ENCODE results near the gene ASMTL.
A peak's percentile ranks its signal among the peaks of the same experiment; 100 is the strongest.
"Not testable (repeated sequence)": the region's sequence is repeated elsewhere in the genome, so short reads cannot be mapped to it uniquely, and the experiment has no call there.

ASMTL gene

DNA sequence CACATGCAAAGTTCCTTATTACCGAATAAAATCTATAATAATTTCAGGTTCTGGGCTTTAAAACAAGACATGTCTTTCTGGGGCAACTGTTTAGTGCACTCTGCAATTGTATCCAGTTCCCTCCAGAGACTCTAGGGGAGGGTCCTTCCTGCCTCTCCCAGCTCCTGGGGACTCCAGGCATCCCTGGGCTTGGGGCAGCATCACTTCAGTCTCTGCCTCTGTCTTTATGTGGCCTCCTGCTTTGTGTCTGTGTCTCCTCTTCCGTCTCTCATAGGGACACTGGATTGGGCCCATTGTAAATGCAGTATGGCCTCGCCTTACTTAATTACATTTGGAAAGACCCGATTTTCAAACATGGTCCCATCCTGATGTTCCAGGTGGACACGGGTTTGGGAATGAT lies 10.9 kb upstream of the ASMTL start:
- Histone ChIP-seq H3K27ac (peak overlapping the region in 10 of 21 experiments; percentile 50 to 87 (median 70)), H3K4me3 (no peak overlapping the region)

DNA sequence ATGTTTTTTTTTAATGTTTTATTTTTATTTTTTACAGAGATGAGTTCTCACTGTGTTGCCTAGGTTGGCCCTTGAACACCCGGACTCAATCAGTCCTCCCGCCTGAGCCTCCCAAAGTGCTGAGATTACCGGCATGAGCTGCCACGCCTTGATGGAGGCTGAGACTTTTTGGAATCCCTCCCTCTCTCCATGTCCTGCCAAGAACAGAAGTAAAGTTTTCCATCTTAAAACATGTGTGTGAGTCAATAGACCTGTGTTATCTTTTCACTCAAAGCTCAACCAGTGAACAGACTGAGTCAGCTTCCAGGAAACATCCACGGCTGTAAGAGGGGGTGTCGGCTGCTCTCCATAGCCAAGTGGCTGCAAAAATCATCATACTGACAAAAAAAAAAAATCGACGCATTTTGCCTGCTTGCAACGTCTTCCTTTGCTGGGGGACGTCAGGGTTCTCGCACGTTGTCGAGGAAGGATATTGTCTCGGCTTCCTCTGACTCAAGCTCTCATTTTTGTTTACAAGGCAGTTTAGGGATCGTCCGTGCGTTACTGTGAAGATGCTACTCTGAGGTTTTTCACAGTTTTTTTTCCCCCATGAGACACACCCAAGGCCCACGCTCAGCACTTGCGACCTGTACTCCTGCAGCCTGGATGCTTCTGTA lies 10.0 kb upstream of the ASMTL start:
- H3K4me3 ChIP-seq: no peak overlapping the region

DNA sequence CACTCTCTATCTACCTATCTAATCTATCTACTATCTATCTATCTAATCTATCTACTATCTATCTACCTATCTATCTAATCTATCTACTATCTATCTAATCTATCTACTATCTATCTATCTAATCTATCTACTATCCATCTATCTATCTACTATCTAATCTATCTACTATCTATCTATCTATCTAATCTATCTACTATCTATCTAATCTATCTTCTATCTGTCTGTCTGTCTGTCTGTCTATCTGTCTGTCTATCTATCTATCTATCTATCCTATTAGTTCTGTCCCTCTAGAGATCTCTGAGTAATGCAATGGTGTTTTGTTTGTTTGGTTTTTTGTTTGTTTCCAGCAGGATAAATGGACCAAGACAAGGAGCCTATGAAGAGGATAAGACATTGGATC lies 9.4 kb upstream of the ASMTL start:
- Histone ChIP-seq H3K27ac (peak overlapping the region in 9 of 21 experiments; percentile 21 to 87 (median 63)), H3K4me3 (no peak overlapping the region)

More for the DNA sequence above, 10.0 kb upstream of the ASMTL start:
- peak overlapping the region in 11 of 21 experiments; percentile 30 to 87 (median 68) for H3K27ac ChIP-seq

DNA sequence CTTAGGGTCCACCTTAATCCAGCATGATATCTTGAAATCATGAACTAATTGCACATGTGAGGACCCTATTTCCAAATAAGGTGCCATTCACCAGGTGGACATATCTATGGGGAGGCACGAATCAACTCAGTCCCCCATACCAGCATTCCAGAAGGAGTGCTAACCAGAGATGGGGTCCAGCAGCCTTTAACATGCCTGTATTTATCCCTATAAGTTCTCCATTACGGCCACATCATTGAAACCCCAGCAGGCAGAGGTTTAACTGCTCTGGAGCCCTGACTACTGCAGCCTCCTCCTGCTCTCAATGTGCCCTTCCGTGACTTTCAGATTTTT lies 3.2 kb upstream of the ASMTL start:
- H3K27ac ChIP-seq: no peak overlapping the region
- no peak overlapping the region for H3K4me3 ChIP-seq

DNA sequence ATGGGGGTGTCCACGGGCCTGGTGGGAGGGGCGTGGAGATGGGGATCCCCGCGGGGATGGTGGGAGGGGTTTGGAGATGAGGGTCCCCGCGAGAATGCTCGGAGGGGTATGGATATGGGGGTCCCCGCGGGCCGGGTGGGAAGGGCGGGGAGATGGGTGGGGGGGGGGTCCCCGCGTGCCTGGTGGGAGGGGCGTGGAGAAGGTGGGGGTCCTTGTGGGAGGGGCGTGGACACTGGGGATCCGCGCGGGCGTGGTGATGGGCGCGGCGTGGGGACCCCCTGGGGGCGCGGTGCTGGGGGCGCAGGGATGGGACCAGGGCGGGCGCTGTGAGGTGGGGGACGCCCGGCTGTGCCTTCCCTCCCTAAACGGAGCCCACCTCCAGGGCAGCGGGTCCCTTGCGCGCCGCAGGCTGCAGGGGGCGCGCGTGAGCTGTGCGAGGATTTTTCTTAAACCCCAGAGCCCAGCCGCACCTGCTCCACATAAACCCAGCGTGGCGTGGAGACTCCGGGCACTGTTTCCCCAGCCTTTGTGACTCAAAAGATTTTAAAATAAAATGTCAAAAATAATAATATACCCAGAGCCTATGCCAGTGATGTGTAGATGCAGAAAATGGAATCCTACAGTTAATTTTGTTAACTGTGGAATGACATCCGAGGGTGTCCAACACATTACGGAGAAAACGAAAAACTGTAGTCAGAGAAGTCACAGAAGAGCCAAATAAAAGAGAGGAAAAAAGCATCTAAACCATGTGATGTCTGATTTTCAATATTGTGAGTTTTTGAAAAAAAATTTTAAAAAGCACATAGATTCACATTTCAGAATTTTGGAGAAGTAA lies 1.5 kb upstream of the ASMTL start:
- H3K27ac ChIP-seq: peak overlapping the region in 9 of 21 experiments; percentile 43 to 73 (median 56)
- peak overlapping the region; percentile 35 to 86 (median 51) for H3K4me3 ChIP-seq

DNA sequence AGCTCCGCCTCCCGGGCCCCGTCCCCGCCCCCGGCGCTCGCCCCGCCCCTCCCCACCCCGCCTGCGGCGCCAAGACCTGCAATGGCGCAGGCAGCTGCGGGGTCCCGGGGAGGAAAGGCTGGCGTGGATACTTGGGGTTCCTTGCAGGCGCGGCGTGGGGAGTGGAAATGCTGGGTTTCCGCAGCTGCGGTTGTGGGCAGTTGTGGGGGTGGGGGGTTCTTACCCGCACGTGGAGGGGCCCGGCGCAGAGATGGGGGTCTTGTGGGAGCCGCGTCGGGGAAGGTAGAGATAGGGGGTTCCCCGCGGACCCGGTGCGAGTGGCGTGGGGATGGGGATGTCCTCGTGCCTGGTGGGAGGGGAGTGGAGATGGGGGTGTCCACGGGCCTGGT lies 680 bp upstream of the ASMTL start:
- Histone ChIP-seq H3K4me3 (peak overlapping the region; percentile 50 to 86 (median 54)), H3K27ac (peak overlapping the region in 20 of 21 experiments; percentile 60 to 96 (median 86))

DNA sequence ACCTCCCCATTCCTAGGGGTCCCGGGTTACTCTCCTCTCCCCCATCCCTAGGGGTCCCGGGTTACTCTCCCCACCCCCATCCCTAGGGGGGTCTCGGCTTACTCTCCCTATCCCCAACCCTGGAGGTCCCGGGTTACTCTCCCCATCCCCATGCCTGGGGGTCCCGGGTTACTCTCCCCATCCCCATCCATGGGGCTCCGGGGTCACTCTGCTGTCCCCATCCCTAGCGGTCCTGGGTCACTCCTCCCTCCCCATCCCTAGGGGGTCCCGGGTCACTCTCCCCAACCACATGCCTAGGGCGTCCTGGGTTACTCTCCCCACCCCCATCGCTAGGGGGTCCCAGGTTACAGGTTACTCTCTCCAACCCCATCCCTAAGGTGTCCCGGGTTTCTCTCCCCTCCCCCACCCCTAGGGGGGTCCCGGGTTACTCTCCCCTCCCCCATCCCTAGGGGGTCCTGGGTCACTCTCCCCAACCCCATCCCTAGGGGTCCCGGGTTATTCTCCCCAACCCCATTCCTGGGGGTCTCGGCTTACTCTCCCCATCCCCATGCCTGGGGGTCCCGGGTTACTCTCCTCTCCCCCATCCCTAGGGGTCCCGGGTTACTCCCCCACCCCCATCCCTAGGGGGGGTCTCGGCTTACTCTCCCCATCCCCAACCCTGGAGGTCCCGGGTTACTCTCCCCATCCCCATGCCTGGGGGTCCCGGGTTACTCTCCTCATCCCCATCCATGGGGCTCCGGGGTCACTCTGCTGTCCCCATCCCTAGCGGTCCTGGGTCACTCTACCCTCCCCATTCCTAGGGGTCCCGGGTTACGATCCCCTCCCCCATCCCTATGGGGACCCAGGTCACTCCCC lies 821 bp downstream of the ASMTL start:
- Histone ChIP-seq H3K27ac (peak overlapping the region; percentile 58 to 90 (median 80)), H3K4me3 (peak overlapping the region; percentile 64 to 90 (median 83))

DNA sequence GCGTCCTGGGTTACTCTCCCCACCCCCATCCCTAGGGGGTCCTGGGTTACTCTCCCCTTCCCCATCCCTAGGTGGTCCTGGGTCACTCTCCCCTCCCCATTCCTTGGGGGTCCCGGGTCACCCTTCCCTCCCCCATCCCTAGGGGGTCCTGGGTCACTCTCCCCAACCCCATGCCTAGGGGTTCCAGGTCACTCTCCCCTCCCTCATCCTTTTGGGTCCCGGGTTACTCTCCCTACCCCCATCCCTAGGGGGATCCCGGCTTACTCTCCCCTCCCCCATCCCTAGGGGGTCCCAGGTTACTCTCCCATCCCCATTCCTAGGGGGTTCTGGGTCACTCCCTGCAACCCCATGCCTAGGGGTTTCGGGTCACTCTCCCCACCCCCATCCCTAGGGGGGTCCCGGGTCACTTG lies 1.5 kb downstream of the ASMTL start:
- H3K27ac ChIP-seq: peak overlapping the region in 5 of 21 experiments; percentile 73 to 88 (median 80)
- H3K4me3 ChIP-seq: peak overlapping the region in 3 of 7 experiments; percentile 79 to 86 (median 81)

DNA sequence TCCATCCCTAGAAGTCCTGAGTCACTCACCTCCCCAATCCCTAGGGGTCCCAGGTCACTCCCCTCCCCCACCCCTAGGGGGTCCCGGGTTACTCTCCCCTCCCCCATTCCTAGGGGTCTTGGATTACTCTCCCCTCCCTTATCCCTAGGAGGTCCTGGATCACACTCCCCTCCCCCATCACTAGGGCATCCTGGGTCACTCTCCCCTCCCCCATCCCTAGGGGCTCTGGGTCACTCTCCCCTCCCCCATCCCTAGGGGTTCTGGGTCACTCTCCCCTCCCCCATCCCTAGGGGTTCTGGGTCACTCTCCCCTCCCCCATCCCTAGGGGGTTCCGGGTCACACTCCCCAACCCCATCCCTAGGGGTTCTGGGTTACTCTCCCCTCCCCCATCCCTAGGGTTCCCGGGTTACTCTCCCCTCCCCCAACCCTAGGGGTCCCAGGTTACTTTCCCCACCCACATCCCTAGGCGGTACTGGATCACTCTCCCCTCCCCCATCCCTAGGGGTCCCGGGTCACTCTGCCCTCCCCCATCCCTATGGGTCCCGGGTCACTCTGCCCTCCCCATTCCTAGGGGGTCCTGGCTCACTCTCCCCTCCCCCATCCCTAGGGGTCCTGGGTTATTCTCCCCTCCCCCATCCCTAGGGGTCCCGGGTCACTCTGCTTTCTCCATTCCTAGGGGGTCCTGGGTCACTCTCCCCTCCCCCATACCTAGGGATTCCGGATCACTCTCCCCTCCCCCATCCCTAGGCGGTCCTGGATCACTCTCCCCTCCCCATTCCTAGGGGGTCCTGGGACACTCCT lies 2.1 kb downstream of the ASMTL start:
- H3K27ac ChIP-seq: no peak overlapping the region
- no peak overlapping the region for H3K4me3 ChIP-seq

DNA sequence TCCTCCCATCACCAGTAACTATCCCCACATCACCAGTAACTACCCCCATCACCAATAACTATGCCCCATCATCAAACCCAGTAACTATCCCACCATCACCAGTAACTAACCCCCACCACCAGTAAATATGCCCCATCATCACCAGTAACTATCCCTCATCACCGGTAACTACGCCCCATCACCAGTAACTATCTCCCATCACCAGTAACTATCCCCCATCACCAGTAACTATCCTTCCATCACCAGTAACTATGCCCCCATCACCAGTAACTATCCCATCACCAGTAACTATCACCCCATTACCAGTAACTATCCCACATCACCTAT lies 2.9 kb downstream of the ASMTL start:
- H3K4me3 ChIP-seq: no peak overlapping the region
- H3K27ac ChIP-seq: no peak overlapping the region

DNA sequence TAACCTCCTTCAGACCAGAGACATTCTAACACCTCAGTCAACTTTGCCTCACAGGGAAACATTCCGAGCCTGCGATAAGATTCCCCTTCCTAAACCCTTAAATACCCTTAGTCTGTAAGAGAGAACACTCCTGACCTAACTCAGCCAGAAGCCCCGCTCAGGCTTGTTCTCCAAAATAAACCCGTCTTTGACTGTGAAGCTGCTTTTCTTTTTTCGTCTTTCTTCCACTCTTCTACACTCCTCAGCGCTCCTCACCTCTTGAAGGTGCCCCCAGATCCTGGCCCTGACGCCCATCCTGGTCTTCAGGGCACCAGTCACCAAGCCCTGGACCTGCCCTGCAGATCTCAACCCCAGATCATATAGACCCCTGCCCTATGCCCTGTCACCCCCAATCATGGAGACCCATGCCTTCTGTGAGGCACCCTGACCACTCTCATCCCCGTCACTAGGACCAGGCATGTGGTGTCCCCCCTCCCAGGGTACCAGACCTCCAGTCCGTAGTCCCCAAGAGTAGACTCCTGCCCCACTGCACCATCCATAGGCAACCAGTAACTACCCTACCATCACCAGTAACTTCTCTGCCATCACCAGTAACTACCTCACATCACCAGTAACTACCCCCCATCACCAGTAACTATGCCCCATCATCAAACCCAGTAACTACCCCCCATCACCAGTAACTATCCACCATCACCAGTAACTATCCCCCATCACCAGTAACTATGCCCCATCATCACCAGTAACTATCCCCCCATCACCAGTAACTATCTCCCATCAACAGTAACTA lies 3.5 kb downstream of the ASMTL start:
- H3K4me3 ChIP-seq: no peak overlapping the region
- H3K27ac ChIP-seq: no peak overlapping the region

DNA sequence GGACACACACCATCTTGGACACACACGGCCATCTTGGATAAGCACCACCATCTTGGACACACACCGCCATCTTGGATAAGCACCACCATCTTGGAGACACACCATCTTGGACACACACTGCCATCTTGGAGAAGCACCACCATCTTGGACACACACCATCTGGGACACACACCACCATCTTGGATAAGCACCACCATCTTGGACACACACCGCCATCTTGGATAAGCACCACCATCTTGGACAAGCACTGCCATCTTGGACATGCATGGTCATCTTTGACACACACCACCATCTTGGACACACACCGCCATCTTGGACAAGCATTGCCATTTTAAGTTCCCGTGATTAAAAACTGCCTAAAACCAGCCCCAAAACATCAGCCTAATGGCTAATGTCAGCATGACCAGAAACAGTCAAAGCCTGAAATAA lies 4.1 kb downstream of the ASMTL start:
- H3K27ac ChIP-seq: not testable (repeated sequence)

DNA sequence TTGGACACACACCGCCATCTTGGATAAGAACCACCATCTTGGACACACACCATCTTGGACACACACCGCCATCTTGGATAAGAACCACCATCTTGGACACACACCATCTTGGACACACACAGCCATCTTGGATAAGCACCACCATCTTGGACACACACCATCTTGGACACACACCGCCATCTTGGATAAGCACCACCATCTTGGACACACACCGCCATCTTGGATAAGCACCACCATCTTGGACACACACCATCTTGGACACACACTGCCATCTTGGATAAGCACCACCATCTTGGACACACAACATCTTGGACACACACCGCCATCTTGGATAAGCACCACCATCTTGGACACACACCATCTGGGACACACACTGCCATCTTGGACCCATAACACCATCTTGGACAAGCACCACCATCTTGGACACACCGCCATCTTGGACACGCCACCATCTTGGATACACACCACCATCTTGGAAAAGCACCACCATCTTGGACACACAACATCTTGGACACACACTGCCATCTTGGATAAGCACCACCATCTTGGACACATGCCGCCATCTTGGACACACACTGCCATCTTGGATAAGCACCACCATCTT lies 4.6 kb downstream of the ASMTL start:
- not testable (repeated sequence) for H3K4me3 ChIP-seq, H3K27ac ChIP-seq

More for the DNA sequence above, 4.1 kb downstream of the ASMTL start:
- not testable (repeated sequence) for H3K4me3 ChIP-seq

DNA sequence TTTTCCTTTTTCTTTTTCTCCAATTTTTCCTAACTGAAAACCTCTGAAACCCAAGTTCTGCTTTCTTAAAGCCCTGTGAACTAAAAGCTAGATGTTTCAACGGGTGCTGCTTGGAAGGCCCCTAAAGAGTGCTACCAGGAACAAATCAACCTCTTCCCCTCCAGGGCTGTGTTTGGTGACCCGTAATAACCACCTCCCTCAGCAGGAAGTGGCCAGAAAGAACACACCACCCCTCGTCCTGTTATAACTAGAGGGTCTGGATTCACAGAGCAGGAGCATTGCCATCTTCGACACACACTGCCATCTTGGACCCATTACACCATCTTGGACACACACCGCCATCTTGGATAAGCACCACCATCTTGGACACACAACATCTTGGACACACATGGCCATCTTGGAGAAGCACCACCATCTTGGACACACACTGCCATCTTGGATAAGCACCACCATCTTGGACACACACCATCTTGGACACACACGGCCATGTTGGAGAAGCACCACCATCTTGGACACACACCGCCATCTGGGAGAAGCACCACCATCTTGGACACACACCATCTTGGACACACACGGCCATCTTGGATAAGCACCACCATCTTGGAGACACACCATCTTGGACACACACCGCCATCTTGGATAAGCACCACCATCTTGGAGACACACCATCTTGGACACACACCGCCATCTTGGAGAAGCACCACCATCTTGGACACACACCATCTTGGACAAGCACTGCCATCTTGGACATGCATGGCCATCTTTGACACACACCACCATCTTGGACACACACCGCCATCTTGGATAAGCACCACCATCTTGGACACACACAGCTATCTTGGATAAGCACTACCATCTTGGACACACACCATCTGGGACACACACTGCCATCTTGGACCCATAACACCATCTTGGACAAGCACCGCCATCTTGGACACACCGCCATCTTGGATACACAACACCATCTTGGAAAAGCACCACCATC lies 5.4 kb downstream of the ASMTL start:
- not testable (repeated sequence) for H3K4me3 ChIP-seq, H3K27ac ChIP-seq

DNA sequence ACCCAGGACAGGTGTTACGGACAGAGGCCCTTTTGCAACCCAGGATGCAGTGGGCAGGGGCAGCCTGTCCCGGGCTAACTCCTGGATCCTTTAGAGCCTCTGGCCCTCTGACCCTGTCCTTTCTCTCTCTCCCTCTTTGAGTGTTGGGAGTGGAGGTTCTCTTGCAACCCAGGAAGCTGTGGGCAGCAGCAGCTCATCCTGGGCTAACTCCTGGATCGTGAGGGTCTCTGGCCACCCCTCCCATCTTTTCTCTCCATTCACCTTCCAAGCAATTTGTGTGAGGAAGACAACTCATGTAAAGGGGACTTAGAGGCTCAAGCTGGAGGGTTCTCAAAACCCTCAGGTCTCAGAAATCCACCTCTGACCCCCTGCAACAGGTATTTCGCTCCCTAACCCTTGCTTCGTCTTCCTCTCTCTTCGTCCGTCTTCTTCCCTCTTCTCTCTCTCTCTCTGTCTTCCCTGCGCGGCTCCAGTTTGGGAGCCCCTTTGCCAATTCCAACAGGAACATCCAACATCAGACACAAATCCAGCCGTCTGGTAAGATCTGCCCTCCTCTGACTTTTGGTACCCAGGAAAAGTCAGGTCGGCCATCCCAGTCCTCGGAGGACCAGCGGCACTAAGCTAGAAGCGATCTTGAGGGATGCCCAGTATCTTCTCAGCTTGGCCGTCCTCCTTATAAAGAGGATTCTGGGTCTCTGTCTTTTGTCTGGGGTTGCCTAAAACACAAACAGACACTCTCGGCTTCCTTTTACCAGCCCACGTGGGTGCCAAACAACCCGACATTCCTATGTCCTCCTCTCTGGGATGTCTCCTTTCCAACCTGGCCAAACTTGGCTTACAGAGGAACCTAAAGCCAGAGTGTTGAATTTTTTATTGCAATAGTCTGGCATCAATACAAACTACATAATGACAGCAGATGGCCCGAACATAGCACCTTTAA lies 7.9 kb downstream of the ASMTL start:
- Histone ChIP-seq H3K27ac (no peak overlapping the region), H3K4me3 (no peak overlapping the region)

DNA sequence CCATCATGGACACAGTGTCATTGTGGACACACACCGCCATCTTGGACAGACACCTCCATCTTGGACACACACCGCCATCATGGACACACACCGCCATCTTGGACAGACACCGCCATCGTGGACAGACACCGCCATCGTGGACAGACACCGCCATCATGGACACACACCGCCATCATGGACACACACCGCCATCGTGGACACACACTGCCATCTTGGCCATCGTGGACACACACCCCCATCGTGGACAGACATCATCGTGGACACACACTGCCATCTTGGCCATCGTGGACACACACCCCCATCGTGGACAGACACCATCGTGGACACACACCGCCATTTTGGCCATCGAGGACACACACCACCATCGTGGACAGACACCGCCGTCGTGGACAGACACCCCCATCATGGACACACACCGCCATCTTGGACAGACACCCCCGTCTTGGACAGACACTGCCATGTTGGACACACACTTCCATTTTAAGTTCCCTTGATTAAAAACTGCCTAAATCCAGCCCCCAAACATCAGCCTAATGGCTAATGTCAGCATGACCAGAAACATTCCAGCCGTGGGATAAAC lies 9.1 kb downstream of the ASMTL start:
- H3K4me3 ChIP-seq: no peak overlapping the region
- no peak overlapping the region for H3K27ac ChIP-seq

Data from skin epidermis (tissue), 12 donors.